ENCODE data around the gene SSPN.
A peak's percentile ranks its signal among the peaks of the same experiment; 100 is the strongest.

SSPN gene

GRCh38 chr12:26269562-26270284 is 74.3 kb downstream of the SSPN start:
- DNase-seq = no peak

GRCh38 chr12:26271024-26271423 is 75.7 kb downstream of the SSPN start:
- no peak for DNase-seq

GRCh38 chr12:26271889-26272492 is 76.6 kb downstream of the SSPN start:
- DNase-seq = no peak

GRCh38 chr12:26272851-26273250 is 77.5 kb downstream of the SSPN start:
- no peak for DNase-seq

GRCh38 chr12:26273811-26274210 is 78.4 kb downstream of the SSPN start:
- no peak for DNase-seq

GRCh38 chr12:26274441-26275312 is 79.3 kb downstream of the SSPN start:
- DNase-seq = peak; percentile 6

GRCh38 chr12:26275313-26276131 is 80.1 kb downstream of the SSPN start:
- DNase-seq = no peak

GRCh38 chr12:26276709-26277108 is 81.3 kb downstream of the SSPN start:
- DNase-seq = no peak

- DNase-seq = no peak
Measured at GRCh38 chr12:26277506-26278246, 82.3 kb downstream of the SSPN start.

GRCh38 chr12:26278266-26278665 is 82.9 kb downstream of the SSPN start:
- no peak for DNase-seq

GRCh38 chr12:26278666-26279065 is 83.3 kb downstream of the SSPN start:
- no peak for DNase-seq

- DNase-seq = no peak
Measured at GRCh38 chr12:26279091-26279490, 83.7 kb downstream of the SSPN start.

- no peak for DNase-seq
Measured at GRCh38 chr12:26279908-26280307, 84.5 kb downstream of the SSPN start.

GRCh38 chr12:26280869-26281268 is 85.5 kb downstream of the SSPN start:
- no peak for DNase-seq

- DNase-seq = no peak
Measured at GRCh38 chr12:26281320-26281719, 85.9 kb downstream of the SSPN start.

- no peak for DNase-seq
Measured at GRCh38 chr12:26282339-26282940, 87.1 kb downstream of the SSPN start.

GRCh38 chr12:26283046-26283445 is 87.7 kb downstream of the SSPN start:
- DNase-seq = no peak

GRCh38 chr12:26283617-26284016 is 88.2 kb downstream of the SSPN start:
- DNase-seq = no peak

- DNase-seq = no peak
Measured at GRCh38 chr12:26285401-26285800, 90.0 kb downstream of the SSPN start.

GRCh38 chr12:26286186-26286585 is 90.8 kb downstream of the SSPN start:
- no peak for DNase-seq

GRCh38 chr12:26287671-26288381 is 92.5 kb downstream of the SSPN start:
- DNase-seq = no peak

Data from CD4-positive, alpha-beta T cell treated with Interleukin-17A for 4 hours (primary cell).